Endodermal cell (in vitro differentiated cells): ENCODE data around the gene BZW1. TPM values are rescaled to one million over a fixed set of nuclear protein-coding genes. Genes with fewer than 3 reads are reported as not detected.

Source experiments
- DNase-seq: peaks from one replicate; pipeline ENCODE4 v3.0.0-alpha.2; 2017
- H3K27ac ChIP-seq: 2 replicates; pipeline ENCODE4 v1.5.1; 2013; ENCODE audit warnings: mild to moderate bottlenecking, low read depth, low read length, moderate library complexity
- H3K27me3 ChIP-seq: 2 replicates; pipeline ENCODE4 v1.6.1; 2013; ENCODE audit warnings: mild to moderate bottlenecking, low read length, moderate library complexity; ENCODE audit not compliant: insufficient read depth, control insufficient read depth, poor library complexity, severe bottlenecking
- H3K36me3 ChIP-seq: 2 replicates; pipeline ENCODE4 v1.7.0; 2013; ENCODE audit warnings: mild to moderate bottlenecking, low read length, moderate library complexity; ENCODE audit not compliant: control insufficient read depth, insufficient read depth
- H3K4me1 ChIP-seq: one replicate; pipeline ENCODE4 v1.7.0; 2013; ENCODE audit warnings: low read length; ENCODE audit not compliant: control insufficient read depth, insufficient read depth
- H3K4me3 ChIP-seq: 2 replicates; pipeline ENCODE4 v1.5.1; 2013; ENCODE audit warnings: mild to moderate bottlenecking, low read length, moderate library complexity
- H3K9ac ChIP-seq: 2 replicates; pipeline ENCODE4 v1.6.1; 2013; ENCODE audit warnings: mild to moderate bottlenecking, low read length, moderate library complexity; ENCODE audit not compliant: poor library complexity, severe bottlenecking; ENCODE audit errors: extremely low read depth
- H3K9me3 ChIP-seq: 2 replicates; pipeline ENCODE4 v1.6.1; 2013; ENCODE audit warnings: mild to moderate bottlenecking, low read length, moderate library complexity; ENCODE audit not compliant: control insufficient read depth
- H3K27ac Mint-ChIP-seq: 2 replicates; pipeline ENCODE4 v1.8.0; 2020; ENCODE audit warnings: mixed read lengths
- H3K27me3 Mint-ChIP-seq: 2 replicates; pipeline ENCODE4 v1.8.0; 2021; ENCODE audit warnings: mild to moderate bottlenecking, mixed read lengths; ENCODE audit not compliant: insufficient read depth
- H3K36me3 Mint-ChIP-seq: 2 replicates; pipeline ENCODE4 v1.8.0; 2020; ENCODE audit warnings: low read depth, mixed read lengths
- H3K4me1 Mint-ChIP-seq: 2 replicates; pipeline ENCODE4 v1.8.0; 2020; ENCODE audit warnings: mixed read lengths
- H3K4me3 Mint-ChIP-seq: 2 replicates; pipeline ENCODE4 v1.8.0; 2020; ENCODE audit warnings: mild to moderate bottlenecking, moderate library complexity, mixed read lengths
- H3K9me3 Mint-ChIP-seq: 2 replicates; pipeline ENCODE4 v1.8.0; 2020; ENCODE audit warnings: mild to moderate bottlenecking, mixed read lengths
- CTCF ChIP-seq: fragments of 200-600 bp; sonication (generic); conservative IDR thresholded peaks from 2 replicates; pipeline ENCODE4 v1.5.0; 2021; ENCODE audit warnings: antibody characterized with exemption, mild to moderate bottlenecking
- WGBS, 2 experiments: methylation state at CpG; one replicate each; pipeline versions ENCODE4 v1.1.5 to v1.1.7; 2013; ENCODE audit warnings: missing lambda C conversion rate in 2 of 2, mixed read lengths in 1 of 2; ENCODE audit not compliant: insufficient coverage in 1 of 2, insufficient read length in 1 of 2; 5-methylcytosine and 5-hydroxymethylcytosine counted together
- long read RNA-seq, 4 experiments: library from polyadenylated mRNA in 2 of 4; library from RNA in 1 of 4; library from capped mRNA in 1 of 4; stranded (forward) in 3 of 4; unstranded in 1 of 4; transcript quantifications; one replicate each; pipeline ENCODE4 v2.0.0, GENCODE V29; 2020 to 2021; ENCODE audit warnings: inconsistent platforms in 1 of 4
- polyA plus RNA-seq, 2 experiments: library from polyadenylated mRNA; stranded (reverse); fragments of 50-300 nt; gene quantifications; one replicate each; pipeline ENCODE4 v1.2.3, GENCODE V29; 2013
- total RNA-seq, 2 donors: library from RNA; stranded (reverse); fragmentation: NEBNext Ultra II Directional in 1 of 2; extraction: Animal tissue kit (Norgen Biotek cat#: 25700) in 1 of 2; gene quantifications; 2 replicates in 1 of 2; 3 replicates in 1 of 2; pipeline ENCODE4 v1.2.1, GENCODE V29; 2021

The BZW1 gene
- 100 to 1,000 TPM; 314 to 323 TPM for total RNA-seq
- 259 TPM for polyA plus RNA-seq (2013, experiment 1 of 2)
- 257 TPM for polyA plus RNA-seq (2013, experiment 2 of 2)
- long read RNA-seq, experiment 1, full-length matches to known transcripts: 55 of 167 reads
- long read RNA-seq, experiment 1, partial matches to known transcripts: 90 of 167 reads
- long read RNA-seq, experiment 1, other reads (novel, unspliced or antisense): 22 of 167 reads
- long read RNA-seq, experiment 2, full-length matches to known transcripts: 405 of 540 reads
- long read RNA-seq, experiment 2, partial matches to known transcripts: 20 of 540 reads
- long read RNA-seq, experiment 2, other reads (novel, unspliced or antisense): 115 of 540 reads
- long read RNA-seq, experiment 3, full-length matches to known transcripts: 1,532 of 1,949 reads
- long read RNA-seq, experiment 3, partial matches to known transcripts: 37 of 1,949 reads
- long read RNA-seq, experiment 3, other reads (novel, unspliced or antisense): 380 of 1,949 reads
- long read RNA-seq, experiment 4, full-length matches to known transcripts: 332 of 427 reads
- long read RNA-seq, experiment 4, partial matches to known transcripts: 35 of 427 reads
- long read RNA-seq, experiment 4, other reads (novel, unspliced or antisense): 60 of 427 reads

- Mint-ChIP-seq H3K27me3 (no peaks in the 10 kb centered on the region), H3K4me3 (peak within 1 kb of the TSS; percentile 92), H3K27ac (peak within 1 kb of the TSS; percentile 98), H3K36me3 (peaks cover 32% of the 10 kb centered on the region), H3K4me1 (peaks cover 28% of the 10 kb centered on the region), H3K9me3 (no peaks in the 10 kb centered on the region)
- Histone ChIP-seq H3K27me3 (no peaks in the 10 kb centered on the region), H3K9me3 (no peaks in the 10 kb centered on the region), H3K9ac (peak within 1 kb of the TSS; percentile 93), H3K36me3 (peaks cover 38% of the 10 kb centered on the region), H3K4me3 (peak within 1 kb of the TSS; percentile 91), H3K4me1 (peaks cover 10% of the 10 kb centered on the region), H3K27ac (peak within 1 kb of the TSS; percentile 99)
- WGBS, 2 experiments: 0% methylated on average over 7 to 75 of the region's 75 CpGs
- TF ChIP-seq CTCF: no peak
- peak; percentile 98 for DNase-seq
Measured at GRCh38 chr2:200811333-200812121, at the start of gene BZW1. Gene BZW1, plus strand, starts transcription at chr2:200811910. Its CDS starts 1,308 bp downstream, at chr2:200813218.

- no peak overlapping the region for H3K27ac Mint-ChIP-seq
- Histone ChIP-seq H3K27ac (no peak overlapping the region), H3K4me3 (no peak overlapping the region), H3K36me3 (no peaks in the 10 kb centered on the region), H3K9me3 (no peaks in the 10 kb centered on the region), H3K27me3 (no peaks in the 10 kb centered on the region), H3K9ac (no peak overlapping the region), H3K4me1 (peaks cover 7% of the 10 kb centered on the region)
- peaks cover 16% of the 10 kb centered on the region for H3K4me1 Mint-ChIP-seq
- 93 to 94% methylated on average over 4 of the region's 4 CpGs for WGBS, 2 experiments
- DNase-seq: no peak
- H3K4me3 Mint-ChIP-seq: no peak overlapping the region
- H3K9me3 Mint-ChIP-seq: no peaks in the 10 kb centered on the region
- peaks cover 7% of the 10 kb centered on the region for H3K27me3 Mint-ChIP-seq
- TF ChIP-seq CTCF: no peak
- H3K36me3 Mint-ChIP-seq: no peaks in the 10 kb centered on the region
Measured at GRCh38 chr2:200762127-200762526, 49.6 kb upstream of the BZW1 start.

- peaks cover 9% of the 10 kb centered on the region for H3K27me3 Mint-ChIP-seq
- peaks cover 6% of the 10 kb centered on the region for H3K27me3 ChIP-seq
- 96 to 97% methylated on average over 3 of the region's 4 CpGs for WGBS, 2 experiments
Measured at GRCh38 chr2:200763422-200763821, 48.3 kb upstream of the BZW1 start.

More at GRCh38 chr2:200763422-200763821, 48.3 kb upstream of the BZW1 start:
- no peak for DNase-seq
- H3K27ac ChIP-seq: no peak overlapping the region
- H3K27ac Mint-ChIP-seq: no peak overlapping the region
- no peaks in the 10 kb centered on the region for H3K9me3 ChIP-seq
- no peak overlapping the region for H3K9ac ChIP-seq
- H3K4me3 Mint-ChIP-seq: no peak overlapping the region
- H3K36me3 Mint-ChIP-seq: no peaks in the 10 kb centered on the region
- peaks cover 3% of the 10 kb centered on the region for H3K4me1 ChIP-seq
- H3K4me3 ChIP-seq: no peak overlapping the region
- no peaks in the 10 kb centered on the region for H3K9me3 Mint-ChIP-seq
- no peaks in the 10 kb centered on the region for H3K36me3 ChIP-seq
- H3K4me1 Mint-ChIP-seq: peaks cover 16% of the 10 kb centered on the region
- no peak for TF ChIP-seq CTCF
